Measurements from ENCODE around the gene GPBAR1. TPM values are rescaled to one million over a fixed set of nuclear protein-coding genes. Genes with fewer than 3 reads are reported as not detected.
"Not testable (repeated sequence)": the region's sequence is repeated elsewhere in the genome, so short reads cannot be mapped to it uniquely, and the experiment has no call there.

GPBAR1 gene
- total RNA-seq, 2 donors from 2014 or later: 5.7 to 6.6 TPM

GRCh38 chr2:218293715-218294429 is 33.1 kb downstream of the GPBAR1 start:
- DNase-seq (no peak), ATAC-seq (no peak)
- intact Hi-C loops (cut with DNase I): loop anchor here (2.0 to 10.0 kb wide), 2 partner anchors 101 to 103 kb away; partner anchors contain the start of gene CTDSP1 (in 1 of the 2)

GRCh38 chr2:218294430-218295022 is 33.7 kb downstream of the GPBAR1 start:
- ATAC-seq: no peak
- intact Hi-C loops (cut with DNase I): loop anchor here in 1 of 2 donors (10.0 kb wide), 1 partner anchor 100 kb away; the partner anchor contains the start of gene CTDSP1
- DNase-seq: no peak

- ATAC-seq (no peak), DNase-seq (no peak)
- intact Hi-C loops (cut with DNase I): loop anchor here in 1 of 2 donors (10.0 kb wide), 1 partner anchor 100 kb away; the partner anchor contains the start of gene CTDSP1
Observed at GRCh38 chr2:218295029-218295428, 34.2 kb downstream of the GPBAR1 start.

GRCh38 chr2:218296200-218296599 is 35.4 kb downstream of the GPBAR1 start:
- DNase-seq: no peak
- intact Hi-C loops (cut with DNase I): loop anchor here in 1 of 2 donors (10.0 kb wide), 1 partner anchor 99 kb away; the partner anchor contains the start of gene CTDSP1
- no peak for ATAC-seq

- intact Hi-C loops (cut with DNase I): loop anchor here in 1 of 2 donors (10.0 kb wide), 1 partner anchor 98 kb away; the partner anchor contains the start of gene CTDSP1
- no peak for DNase-seq
- no peak for ATAC-seq
Observed at GRCh38 chr2:218296847-218297246, 36.0 kb downstream of the GPBAR1 start.

GRCh38 chr2:218298314-218298875 is 37.6 kb downstream of the GPBAR1 start:
- ATAC-seq: no peak
- intact Hi-C loops (cut with DNase I): loop anchor here in 1 of 2 donors (10.0 kb wide), 1 partner anchor 96 kb away; the partner anchor contains the start of gene CTDSP1
- no peak for DNase-seq

- intact Hi-C loops (cut with DNase I): loop anchor here (2.0 to 10.0 kb wide), 3 partner anchors 57 to 165 kb away; partner anchors contain the start of gene CATIP (in 2 of the 2)
- ATAC-seq: no peak
- no peak for DNase-seq
Observed at GRCh38 chr2:218300141-218300540, 39.3 kb downstream of the GPBAR1 start.

GRCh38 chr2:218301176-218301819 is 40.5 kb downstream of the GPBAR1 start:
- intact Hi-C loops (cut with DNase I): loop anchor here (2.0 to 10.0 kb wide), 3 partner anchors 56 to 164 kb away; partner anchors contain the start of gene CATIP (in 2 of the 2)
- DNase-seq (peak; percentile 83), ATAC-seq (peak; percentile 73 to 84)

- intact Hi-C loops (cut with DNase I): loop anchor here in 1 of 2 donors (10.0 kb wide), 1 partner anchor 159 kb away; no protein-coding TSS in a partner anchor
- ATAC-seq (no peak), DNase-seq (no peak)
Observed at GRCh38 chr2:218305383-218305782, 44.6 kb downstream of the GPBAR1 start.

GRCh38 chr2:218306184-218306920 is 45.5 kb downstream of the GPBAR1 start:
- intact Hi-C loops (cut with DNase I): loop anchor here in 1 of 2 donors (10.0 kb wide), 1 partner anchor 158 kb away; no protein-coding TSS in a partner anchor
- no peak for DNase-seq
- ATAC-seq: no peak

GRCh38 chr2:218307415-218308090 is 46.7 kb downstream of the GPBAR1 start:
- peak; percentile 61 to 66 for ATAC-seq
- intact Hi-C loops (cut with DNase I): loop anchor here in 1 of 2 donors (10.0 kb wide), 1 partner anchor 157 kb away; no protein-coding TSS in a partner anchor

GRCh38 chr2:218310853-218311540 is 50.2 kb downstream of the GPBAR1 start:
- no peak for ATAC-seq

More at GRCh38 chr2:218307415-218308090, 46.7 kb downstream of the GPBAR1 start:
- no peak for DNase-seq

GRCh38 chr2:218311541-218312266 is 50.9 kb downstream of the GPBAR1 start:
- ATAC-seq; DNase-seq; intact Hi-C loops (cut with DNase I): not testable (repeated sequence)

More at GRCh38 chr2:218310853-218311540, 50.2 kb downstream of the GPBAR1 start:
- no peak for DNase-seq
- intact Hi-C loops (cut with DNase I): no loop called here

- ATAC-seq: no peak
- intact Hi-C loops (cut with DNase I): no loop called here
- DNase-seq: no peak
Observed at GRCh38 chr2:218312267-218312756, 51.5 kb downstream of the GPBAR1 start.

- intact Hi-C loops (cut with DNase I): no loop called here
- ATAC-seq: no peak
Observed at GRCh38 chr2:218313356-218313755, 52.5 kb downstream of the GPBAR1 start.

More at GRCh38 chr2:218313356-218313755, 52.5 kb downstream of the GPBAR1 start:
- DNase-seq: no peak
